ENCODE results near the gene MIB1.

- TF ChIP-seq CTCF (IDR thresholded peaks at IDR 0.05) (no peak), POLR2A (IDR thresholded peaks at IDR 0.05) (no peak)
Measured at GRCh38 chr18:21826641-21827302, 86.2 kb downstream of the MIB1 start.

Data from breast epithelium (tissue), 3 donors.